ENCODE results near the gene PPOX. TPM values are rescaled to one million over a fixed set of nuclear protein-coding genes. Genes with fewer than 3 reads are reported as not detected.

PPOX gene
- total RNA-seq, 6 donors from 2014 or later = 19.5 to 48.2 (median 26.6) TPM

- H3K27me3 ChIP-seq = no peaks in the 10 kb centered on the region
- TF ChIP-seq POLR2A (IDR thresholded peaks at IDR 0.05) = no peak
- TF ChIP-seq CTCF (IDR thresholded peaks at IDR 0.05) = peak in 1 of 6 experiments; percentile 22
- no peak overlapping the region for H3K27ac ChIP-seq
- DNase-seq (no peak), ATAC-seq (ENCODE audit: low FRiP score in 2 of 2) (no peak)
- peaks cover 34 to 43% (median 36%) of the 10 kb centered on the region in 4 donors for H3K4me1 ChIP-seq
- WGBS, 2 donors = 67 to 71% methylated on average over 1 of the region's 1 CpG
- H3K9me3 ChIP-seq = no peaks in the 10 kb centered on the region
- H3K36me3 ChIP-seq = peaks cover 0 to 4% (median under 1%) of the 10 kb centered on the region in 4 donors
- H3K4me3 ChIP-seq = no peak overlapping the region
Observed at GRCh38 chr1:161180639-161181038, 14.4 kb downstream of the PPOX start.

- 84 to 100% methylated on average over 1 of the region's 1 CpG for WGBS, 2 donors
- H3K27me3 ChIP-seq = no peaks in the 10 kb centered on the region
- H3K9me3 ChIP-seq = no peaks in the 10 kb centered on the region
- TF ChIP-seq POLR2A (IDR thresholded peaks at IDR 0.05) = no peak
- peak overlapping the region in 3 of 4 donors; percentile 43 to 68 (median 60) for H3K27ac ChIP-seq
- ATAC-seq (ENCODE audit: low FRiP score in 2 of 2) (no peak), DNase-seq (no peak)
- no peak overlapping the region for H3K4me3 ChIP-seq
- H3K4me1 ChIP-seq = peaks cover 37 to 42% (median 39%) of the 10 kb centered on the region in 4 donors
- H3K36me3 ChIP-seq = no peaks in the 10 kb centered on the region
Observed at GRCh38 chr1:161182214-161182613, 16.0 kb downstream of the PPOX start.

GRCh38 chr1:161185282-161185682, 19.1 kb downstream of the PPOX start:
- peaks cover 33 to 40% (median 34%) of the 10 kb centered on the region in 4 donors for H3K4me1 ChIP-seq
- DNase-seq (peak in 1 of 2 donors; percentile 81), ATAC-seq (ENCODE audit: low FRiP score in 2 of 2) (peak; percentile 89)
- peak overlapping the region; percentile 48 to 79 (median 73) for H3K27ac ChIP-seq
- no peak overlapping the region for H3K4me3 ChIP-seq
- no peaks in the 10 kb centered on the region for H3K36me3 ChIP-seq
- 3 to 4% methylated on average over 3 of the region's 3 CpGs for WGBS, 2 donors
- H3K9me3 ChIP-seq = no peaks in the 10 kb centered on the region
- H3K27me3 ChIP-seq = no peaks in the 10 kb centered on the region
- no peak for TF ChIP-seq CTCF (IDR thresholded peaks at IDR 0.05)
- TF ChIP-seq POLR2A (IDR thresholded peaks at IDR 0.05) = peak in 2 of 4 donors; percentile 14 to 19
- peak; percentile 47 to 80 for TF ChIP-seq POLR2AphosphoS5 (IDR thresholded peaks at IDR 0.05)

- no peaks in the 10 kb centered on the region for H3K9me3 ChIP-seq
- 12 to 26% methylated on average over 2 of the region's 2 CpGs for WGBS, 2 donors
- H3K27ac ChIP-seq = peak overlapping the region; percentile 48 to 79 (median 73)
- TF ChIP-seq POLR2A (IDR thresholded peaks at IDR 0.05) = peak in 1 of 4 donors; percentile 5
- no peak for TF ChIP-seq POLR2AphosphoS5 (IDR thresholded peaks at IDR 0.05)
- H3K27me3 ChIP-seq = no peaks in the 10 kb centered on the region
- no peak overlapping the region for H3K4me3 ChIP-seq
- DNase-seq = no peak
- ATAC-seq (ENCODE audit: low FRiP score in 2 of 2) = peak in 1 of 2 donors; percentile 65
- H3K4me1 ChIP-seq = peaks cover 33 to 40% (median 34%) of the 10 kb centered on the region in 4 donors
- no peaks in the 10 kb centered on the region for H3K36me3 ChIP-seq
Observed at GRCh38 chr1:161185732-161186311, 19.6 kb downstream of the PPOX start.

GRCh38 chr1:161187311-161187710, 21.1 kb downstream of the PPOX start:
- no peak for TF ChIP-seq POLR2AphosphoS5 (IDR thresholded peaks at IDR 0.05)
- TF ChIP-seq POLR2A (IDR thresholded peaks at IDR 0.05) = no peak
- TF ChIP-seq CTCF (IDR thresholded peaks at IDR 0.05) = no peak
- TF ChIP-seq EP300 (IDR thresholded peaks at IDR 0.05) = no peak
- Histone ChIP-seq H3K4me1 (peaks cover 33 to 40% (median 34%) of the 10 kb centered on the region in 4 donors), H3K36me3 (peaks cover 0 to 10% (median 0%) of the 10 kb centered on the region in 4 donors), H3K27ac (no peak overlapping the region), H3K4me3 (no peak overlapping the region), H3K9me3 (no peaks in the 10 kb centered on the region), H3K27me3 (no peaks in the 10 kb centered on the region)
- 75 to 77% methylated on average over 3 of the region's 3 CpGs for WGBS, 2 donors
- ATAC-seq (ENCODE audit: low FRiP score in 2 of 2) = no peak
- no peak for DNase-seq

GRCh38 chr1:161188381-161188780, 22.2 kb downstream of the PPOX start:
- TF ChIP-seq POLR2A (IDR thresholded peaks at IDR 0.05) (no peak), CTCF (IDR thresholded peaks at IDR 0.05) (no peak), EP300 (IDR thresholded peaks at IDR 0.05) (no peak), POLR2AphosphoS5 (IDR thresholded peaks at IDR 0.05) (no peak)
- peaks cover 0 to 10% (median 0%) of the 10 kb centered on the region in 4 donors for H3K36me3 ChIP-seq
- WGBS, 2 donors = 73% methylated on average over 6 of the region's 6 CpGs
- DNase-seq (no peak), ATAC-seq (ENCODE audit: low FRiP score in 2 of 2) (no peak)
- H3K4me3 ChIP-seq = no peak overlapping the region
- peaks cover 33 to 41% (median 34%) of the 10 kb centered on the region in 4 donors for H3K4me1 ChIP-seq
- no peaks in the 10 kb centered on the region for H3K9me3 ChIP-seq
- no peaks in the 10 kb centered on the region for H3K27me3 ChIP-seq
- no peak overlapping the region for H3K27ac ChIP-seq

Measured in upper lobe of left lung (tissue), 6 donors.